IPS-20b (cell line): ENCODE results near the gene C22orf15.

ENCODE experiments used
- H3K27ac ChIP-seq: one replicate; pipeline ENCODE4 v1.5.1; 2013; ENCODE audit warnings: low read length
- H3K27me3 ChIP-seq: 2 replicates; pipeline ENCODE4 v1.6.1; 2013; ENCODE audit warnings: mild to moderate bottlenecking, low read length, inconsistent platforms; ENCODE audit not compliant: insufficient read depth
- H3K36me3 ChIP-seq: 2 replicates; pipeline ENCODE4 v1.6.1; 2013; ENCODE audit warnings: low read depth, mild to moderate bottlenecking, inconsistent platforms, low read length, moderate library complexity; ENCODE audit not compliant: insufficient read depth
- H3K4me1 ChIP-seq: 2 replicates; pipeline ENCODE4 v1.6.1; 2013; ENCODE audit warnings: mild to moderate bottlenecking, control low read depth, inconsistent platforms, low read length, moderate library complexity; ENCODE audit not compliant: insufficient read depth
- H3K4me3 ChIP-seq: 2 replicates; pipeline ENCODE4 v1.5.1; 2013; ENCODE audit warnings: mild to moderate bottlenecking, low read length, inconsistent platforms
- H3K9ac ChIP-seq: 2 replicates; pipeline ENCODE4 v1.6.1; 2013; ENCODE audit warnings: low read depth, mild to moderate bottlenecking, inconsistent platforms, low read length, moderate library complexity
- H3K9me3 ChIP-seq: 2 replicates; pipeline ENCODE4 v1.6.1; 2013; ENCODE audit warnings: mild to moderate bottlenecking, low read depth, low read length, inconsistent platforms; ENCODE audit not compliant: insufficient read depth

The C22orf15 gene

DNA sequence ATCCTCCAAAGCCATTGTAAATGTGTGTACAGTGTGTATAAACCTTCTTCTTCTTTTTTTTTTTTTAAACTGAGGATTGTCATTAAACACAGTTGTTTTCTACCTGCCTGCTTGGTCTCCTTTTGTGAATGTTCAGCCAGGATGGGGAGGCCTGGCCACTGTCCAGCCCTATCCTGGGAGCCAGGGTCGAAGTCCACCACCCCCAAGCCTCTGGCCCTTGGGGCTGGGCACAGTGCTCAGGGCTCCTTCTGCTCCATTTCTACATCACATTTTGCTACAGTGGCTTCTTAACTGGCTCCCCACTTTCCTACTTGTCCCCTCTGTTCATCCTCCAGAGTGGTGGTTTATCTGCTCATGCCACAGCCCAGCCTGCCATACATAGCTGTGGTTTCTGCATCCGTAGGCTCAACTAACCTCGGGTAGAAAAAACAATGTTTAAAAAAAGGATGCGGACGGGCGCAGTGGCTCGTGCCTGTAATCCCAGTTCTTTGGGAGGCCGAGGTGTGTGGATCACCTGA lies 21.5 kb downstream of the C22orf15 start:
- Histone ChIP-seq H3K9ac (no peak overlapping the region), H3K4me3 (no peak overlapping the region), H3K27me3 (no peaks in the 10 kb centered on the region), H3K36me3 (peaks cover 3% of the 10 kb centered on the region; the same call in 1 of the 2 replicates), H3K9me3 (no peaks in the 10 kb centered on the region), H3K27ac (no peak overlapping the region), H3K4me1 (peaks cover 11% of the 10 kb centered on the region)

DNA sequence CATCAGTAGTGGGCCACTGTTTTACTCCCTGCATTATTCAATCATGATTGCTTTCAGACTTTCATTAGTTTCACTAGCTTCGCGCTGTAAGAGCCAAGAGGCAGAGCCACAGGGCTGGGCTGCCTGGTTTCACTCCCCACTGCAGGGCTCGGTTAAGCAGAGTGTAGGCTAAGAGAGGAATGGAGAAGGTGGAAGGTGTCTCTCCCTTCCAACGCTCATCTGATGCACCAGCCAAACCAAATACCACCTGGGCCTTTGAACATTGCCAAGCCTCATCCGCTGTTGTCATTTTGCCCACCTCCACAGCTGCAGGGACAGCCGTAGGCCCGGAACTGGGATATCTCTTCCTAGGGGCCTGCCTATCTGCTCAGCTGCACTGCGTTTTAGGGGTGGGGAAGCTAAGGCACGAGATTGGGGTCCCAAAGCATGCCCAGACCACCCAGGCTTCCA lies 23.5 kb downstream of the C22orf15 start:
- Histone ChIP-seq H3K4me3 (peak overlapping the region; percentile 92), H3K9me3 (no peaks in the 10 kb centered on the region), H3K4me1 (peaks cover 12% of the 10 kb centered on the region), H3K27me3 (no peaks in the 10 kb centered on the region), H3K9ac (peak overlapping the region; percentile 97; the same call in 1 of the 2 replicates), H3K36me3 (peaks cover 14% of the 10 kb centered on the region), H3K27ac (peak overlapping the region; percentile 50)

DNA sequence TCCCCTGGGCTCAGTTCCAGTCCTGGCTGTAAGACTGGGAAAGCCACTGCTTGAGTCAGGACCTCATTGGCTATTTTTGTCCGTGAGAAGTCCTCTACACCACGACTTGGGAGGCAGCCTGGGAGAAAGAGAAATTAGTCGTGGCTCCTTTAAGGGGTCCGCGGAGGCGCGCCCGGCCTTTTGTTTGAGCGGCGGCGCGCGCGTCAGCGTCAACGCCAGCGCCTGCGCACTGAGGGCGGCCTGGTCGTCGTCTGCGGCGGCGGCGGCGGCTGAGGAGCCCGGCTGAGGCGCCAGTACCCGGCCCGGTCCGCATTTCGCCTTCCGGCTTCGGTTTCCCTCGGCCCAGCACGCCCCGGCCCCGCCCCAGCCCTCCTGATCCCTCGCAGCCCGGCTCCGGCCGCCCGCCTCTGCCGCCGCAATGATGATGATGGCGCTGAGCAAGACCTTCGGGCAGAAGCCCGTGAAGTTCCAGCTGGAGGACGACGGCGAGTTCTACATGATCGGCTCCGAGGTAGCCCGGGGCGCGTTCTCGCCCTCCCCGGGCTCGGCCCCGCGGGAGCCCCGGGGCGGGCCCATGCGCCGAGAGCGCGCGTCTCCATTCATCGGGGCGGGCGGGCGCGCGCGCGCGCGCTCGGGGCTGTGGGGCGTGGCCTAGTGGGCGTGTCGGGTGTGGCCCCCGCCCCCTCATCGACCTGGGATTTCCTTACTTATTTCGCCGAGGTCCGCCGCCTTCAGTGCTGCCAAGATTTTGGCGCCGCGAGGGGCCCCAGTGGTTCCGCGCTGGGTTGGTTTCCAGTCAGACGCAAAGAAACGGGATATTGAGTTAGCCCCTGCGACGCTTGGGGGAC lies 24.2 kb downstream of the C22orf15 start, which contains the start of gene SMARCB1:
Gene SMARCB1 (plus strand): TSS at position 215 of the 848 bp plus-strand sequence. CDS start 204 bp downstream, at position 419.
- H3K9ac ChIP-seq, result peak within 1 kb of the TSS; percentile 97
- peak within 1 kb of the TSS; percentile 63 for H3K27ac ChIP-seq
- peaks cover 12% of the 10 kb centered on the region for H3K4me1 ChIP-seq
- no peaks in the 10 kb centered on the region for H3K9me3 ChIP-seq
- H3K4me3 ChIP-seq, result peak within 1 kb of the TSS; percentile 92
- peaks cover 20% of the 10 kb centered on the region for H3K36me3 ChIP-seq
- no peaks in the 10 kb centered on the region for H3K27me3 ChIP-seq

DNA sequence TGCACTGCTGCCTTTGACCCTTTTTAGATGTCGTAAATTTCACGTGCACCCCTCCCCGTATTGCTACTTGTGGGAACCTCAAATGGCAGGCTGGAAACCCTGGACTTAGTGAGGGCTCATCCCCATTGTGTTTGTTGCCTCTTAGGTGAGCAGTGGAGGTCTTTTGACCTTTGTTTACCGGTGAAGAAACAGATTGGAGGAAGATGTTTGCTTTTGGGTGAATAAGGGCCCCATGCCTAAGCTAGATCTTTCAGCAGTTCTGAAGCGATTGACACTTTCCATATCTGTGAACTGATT lies 24.8 kb downstream of the C22orf15 start:
- H3K27ac ChIP-seq, result peak overlapping the region; percentile 18
- peak overlapping the region; percentile 92 for H3K4me3 ChIP-seq
- H3K9me3 ChIP-seq, result no peaks in the 10 kb centered on the region
- H3K9ac ChIP-seq, result peak overlapping the region; percentile 97
- peaks cover 12% of the 10 kb centered on the region for H3K4me1 ChIP-seq
- no peaks in the 10 kb centered on the region for H3K27me3 ChIP-seq
- peaks cover 26% of the 10 kb centered on the region for H3K36me3 ChIP-seq

DNA sequence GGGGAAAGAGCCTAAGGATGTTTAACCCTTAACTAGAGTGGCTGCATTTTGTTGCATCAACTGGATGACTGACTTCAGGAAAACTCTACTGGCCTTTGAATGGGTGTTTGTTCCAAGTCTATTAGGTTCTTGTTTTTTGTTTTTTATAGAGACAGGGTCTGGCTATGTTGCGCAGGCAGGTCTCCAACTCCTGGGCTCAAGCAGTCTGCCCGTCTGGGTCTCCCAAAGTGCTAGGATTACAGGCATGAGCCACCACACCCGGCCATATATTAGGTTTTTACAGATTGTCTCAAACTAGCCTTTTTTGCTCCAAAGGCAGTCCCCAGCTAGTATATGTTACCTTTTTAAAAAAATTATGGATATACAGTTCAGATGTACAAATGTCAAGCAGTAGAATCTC lies 25.1 kb downstream of the C22orf15 start:
- peak overlapping the region; percentile 18 for H3K27ac ChIP-seq
- H3K27me3 ChIP-seq, result no peaks in the 10 kb centered on the region
- no peaks in the 10 kb centered on the region for H3K9me3 ChIP-seq
- H3K4me3 ChIP-seq, result peak overlapping the region; percentile 92
- H3K9ac ChIP-seq, result peak overlapping the region; percentile 97
- peaks cover 12% of the 10 kb centered on the region for H3K4me1 ChIP-seq
- peaks cover 30% of the 10 kb centered on the region for H3K36me3 ChIP-seq

DNA sequence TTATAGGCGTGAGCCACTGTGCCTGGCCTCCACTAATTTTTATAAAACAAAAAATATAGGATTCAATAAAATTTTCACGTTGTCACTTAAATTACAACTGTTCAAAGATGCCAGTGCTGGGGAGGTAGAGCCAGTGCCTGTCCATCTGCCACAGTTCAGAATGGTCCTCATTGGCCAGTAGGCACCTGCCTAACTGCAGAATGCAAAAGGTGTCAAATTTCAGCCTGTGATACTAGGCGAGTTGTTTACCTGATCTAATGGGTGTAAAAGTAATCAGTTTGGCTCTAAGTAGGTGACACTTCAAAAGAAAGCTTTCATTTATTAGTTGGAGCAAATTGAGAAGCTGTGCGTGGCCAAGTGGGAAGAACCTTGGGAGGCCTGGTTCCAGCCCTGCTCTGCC lies 26.3 kb downstream of the C22orf15 start:
- peaks cover 41% of the 10 kb centered on the region for H3K36me3 ChIP-seq
- H3K27ac ChIP-seq, result no peak overlapping the region
- no peak overlapping the region; the same call in 1 of the 2 replicates for H3K9ac ChIP-seq
- H3K9me3 ChIP-seq, result no peaks in the 10 kb centered on the region
- H3K4me3 ChIP-seq, result no peak overlapping the region
- H3K4me1 ChIP-seq, result peaks cover 12% of the 10 kb centered on the region
- H3K27me3 ChIP-seq, result no peaks in the 10 kb centered on the region

DNA sequence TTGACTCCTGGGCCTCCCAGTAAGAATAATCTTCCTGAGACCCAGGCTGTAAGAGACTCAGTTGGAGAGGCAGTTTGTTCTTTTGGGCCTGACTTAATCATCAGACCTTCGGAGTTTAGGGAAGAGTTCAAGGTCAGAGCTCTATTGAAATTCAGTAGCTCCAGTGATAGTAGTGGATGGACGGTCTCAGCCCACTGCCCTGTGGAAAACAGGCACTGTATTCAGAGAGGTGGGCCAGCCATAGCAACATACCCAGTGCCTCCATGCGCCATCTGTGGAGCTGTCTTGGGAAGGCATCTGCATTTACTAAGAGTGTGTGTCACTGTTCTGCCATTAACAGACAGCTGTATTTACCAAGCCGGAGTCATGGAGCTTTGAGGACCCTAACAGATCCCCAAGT lies 26.8 kb downstream of the C22orf15 start:
- no peak overlapping the region for H3K27ac ChIP-seq
- peaks cover 46% of the 10 kb centered on the region for H3K36me3 ChIP-seq
- peaks cover 12% of the 10 kb centered on the region for H3K4me1 ChIP-seq
- no peak overlapping the region; the same call in 1 of the 2 replicates for H3K9ac ChIP-seq
- H3K4me3 ChIP-seq, result no peak overlapping the region
- H3K9me3 ChIP-seq, result no peaks in the 10 kb centered on the region
- no peaks in the 10 kb centered on the region for H3K27me3 ChIP-seq

DNA sequence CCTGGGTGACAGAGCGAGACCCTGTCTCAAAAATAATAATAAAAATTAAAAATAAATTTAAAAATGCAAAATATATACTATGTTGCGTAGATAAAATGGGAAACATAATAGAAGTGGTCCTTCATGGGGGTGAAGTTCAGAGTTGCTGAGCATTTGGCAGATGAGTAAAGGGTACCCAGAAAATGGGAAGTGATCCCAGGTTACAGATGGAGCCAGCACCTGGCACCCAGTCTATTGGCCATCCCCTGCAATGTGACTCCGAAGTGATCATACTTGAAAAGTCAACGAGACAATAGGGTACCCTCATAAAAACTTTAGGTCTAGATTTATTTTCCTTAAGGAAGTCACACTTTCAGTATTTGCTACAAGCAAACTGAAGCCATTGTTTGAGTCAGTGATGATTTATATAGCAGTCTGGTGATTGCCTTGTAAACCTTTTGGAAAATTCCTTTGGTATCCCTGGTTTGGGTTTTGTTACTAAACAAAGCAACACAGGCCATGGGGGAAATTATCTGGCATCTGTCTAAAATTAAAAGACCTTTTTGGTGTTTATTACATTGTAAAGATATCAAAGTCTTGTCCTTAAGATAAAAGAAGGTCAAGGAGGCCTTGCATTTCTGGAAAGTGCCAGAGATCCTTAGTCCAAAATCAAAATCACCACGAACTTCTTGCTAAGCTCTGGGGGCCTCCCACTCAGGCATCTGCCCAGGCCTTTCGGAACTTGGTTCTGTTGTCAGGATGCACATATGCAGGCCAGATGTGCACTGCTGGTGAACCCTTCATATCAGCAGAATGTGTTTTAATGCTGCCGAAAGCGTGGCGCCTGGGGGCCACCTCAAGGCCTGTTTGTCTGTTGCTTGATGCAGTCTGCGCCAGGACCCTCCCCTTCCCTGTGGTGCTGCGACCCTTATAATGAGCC lies 28.3 kb downstream of the C22orf15 start:
- peaks cover 59% of the 10 kb centered on the region for H3K36me3 ChIP-seq

DNA sequence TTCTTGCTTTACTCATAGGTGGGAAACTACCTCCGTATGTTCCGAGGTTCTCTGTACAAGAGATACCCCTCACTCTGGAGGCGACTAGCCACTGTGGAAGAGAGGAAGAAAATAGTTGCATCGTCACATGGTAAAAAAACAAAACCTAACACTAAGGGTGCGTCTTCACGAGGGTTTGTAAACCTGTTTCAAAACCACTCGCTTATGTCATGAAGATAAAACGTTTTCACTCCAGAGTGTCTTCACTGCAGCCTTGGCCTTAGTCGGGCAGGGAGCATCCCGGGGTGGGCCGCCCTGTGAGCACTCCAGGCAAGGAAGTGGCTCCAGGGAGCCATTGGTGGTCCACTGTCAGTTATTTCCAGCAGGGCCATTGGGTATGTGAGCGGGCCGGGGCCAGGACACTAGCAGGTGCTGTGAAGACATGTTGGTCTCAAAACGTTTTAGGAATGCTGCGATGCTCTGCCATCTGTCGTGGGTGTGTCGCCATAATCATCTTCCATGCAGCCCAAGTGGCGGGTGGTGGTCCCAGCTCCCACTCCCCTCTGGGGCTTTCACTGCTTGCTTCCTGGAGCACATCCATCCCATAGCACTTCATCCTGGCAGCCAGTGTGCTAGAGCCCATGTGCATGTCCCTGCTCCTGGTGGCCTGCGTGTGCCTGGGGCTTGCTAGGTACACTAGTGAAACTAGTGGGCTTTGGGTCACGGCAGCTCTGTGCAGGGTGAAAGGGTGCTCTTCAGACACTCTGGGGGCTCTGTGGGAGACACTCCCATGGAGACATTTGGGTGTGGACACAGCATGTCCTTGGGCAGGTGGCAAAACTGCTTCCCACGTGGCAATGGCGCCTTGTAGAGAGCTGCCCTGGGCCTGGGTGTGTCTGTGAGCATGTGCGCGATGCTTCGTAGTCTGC lies 29.2 kb downstream of the C22orf15 start:
- peaks cover 67% of the 10 kb centered on the region for H3K36me3 ChIP-seq
- H3K9me3 ChIP-seq, result no peaks in the 10 kb centered on the region
- H3K4me3 ChIP-seq, result no peak overlapping the region
- no peaks in the 10 kb centered on the region for H3K27me3 ChIP-seq
- peaks cover 12% of the 10 kb centered on the region for H3K4me1 ChIP-seq
- H3K27ac ChIP-seq, result no peak overlapping the region
- H3K9ac ChIP-seq, result no peak overlapping the region

More for the DNA sequence above, 28.3 kb downstream of the C22orf15 start:
- no peak overlapping the region for H3K27ac ChIP-seq
- 0 out of 2 replicates have a peak overlapping the region, but pooled peaks have one; percentile 12 for H3K9ac ChIP-seq
- H3K4me1 ChIP-seq, result peaks cover 12% of the 10 kb centered on the region
- no peaks in the 10 kb centered on the region for H3K9me3 ChIP-seq
- H3K27me3 ChIP-seq, result no peaks in the 10 kb centered on the region
- no peak overlapping the region for H3K4me3 ChIP-seq

DNA sequence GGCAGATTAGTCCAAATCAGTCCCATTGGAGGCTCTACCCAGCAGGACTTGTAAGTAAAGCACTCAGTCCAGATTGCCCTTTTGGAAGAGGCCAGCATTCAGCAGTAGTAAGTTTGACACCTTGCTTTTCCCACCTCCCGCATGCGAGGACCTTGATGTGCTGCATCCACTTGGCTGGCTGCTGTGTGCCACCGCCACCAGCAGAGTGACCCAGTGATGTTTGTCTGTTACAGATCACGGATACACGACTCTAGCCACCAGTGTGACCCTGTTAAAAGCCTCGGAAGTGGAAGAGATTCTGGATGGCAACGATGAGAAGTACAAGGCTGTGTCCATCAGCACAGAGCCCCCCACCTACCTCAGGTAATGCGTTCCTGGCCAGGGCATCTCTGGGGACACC lies 30.5 kb downstream of the C22orf15 start:
- Histone ChIP-seq H3K36me3 (peaks cover 76% of the 10 kb centered on the region), H3K9ac (no peak overlapping the region), H3K27me3 (no peaks in the 10 kb centered on the region), H3K27ac (no peak overlapping the region), H3K4me3 (no peak overlapping the region), H3K9me3 (no peaks in the 10 kb centered on the region), H3K4me1 (peaks cover 7% of the 10 kb centered on the region; the same call in 1 of the 2 replicates)

DNA sequence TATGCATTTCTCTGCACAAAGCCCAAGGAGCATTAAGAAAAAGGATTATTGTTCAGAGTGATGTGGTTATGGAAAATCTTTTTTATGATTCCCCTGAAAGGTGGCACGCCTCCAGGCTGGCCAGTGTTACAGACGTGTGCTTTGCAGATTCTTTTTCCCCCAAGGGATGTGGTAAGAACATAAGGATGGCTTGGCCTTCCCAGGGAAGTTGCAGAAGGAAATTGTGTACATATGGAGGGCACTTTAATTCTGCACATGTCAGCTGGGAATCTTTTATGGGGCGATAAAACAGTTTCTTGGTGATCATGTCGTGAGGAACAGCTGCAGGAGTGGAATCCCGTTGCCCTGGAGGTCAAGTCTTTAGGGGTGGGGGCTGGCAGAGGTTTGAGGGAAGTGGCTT lies 33.7 kb downstream of the C22orf15 start:
- peaks cover 85% of the 10 kb centered on the region for H3K36me3 ChIP-seq
- H3K9ac ChIP-seq, result no peak overlapping the region
- no peaks in the 10 kb centered on the region for H3K27me3 ChIP-seq
- no peak overlapping the region for H3K4me3 ChIP-seq
- no peak overlapping the region for H3K27ac ChIP-seq
- H3K4me1 ChIP-seq, result no peaks in the 10 kb centered on the region
- no peaks in the 10 kb centered on the region for H3K9me3 ChIP-seq
